PC-3 (cell line): ENCODE measurements around the gene TEAD4. TPM values are rescaled to one million over a fixed set of nuclear protein-coding genes. Genes with fewer than 3 reads are reported as not detected.

Source experiments
- ATAC-seq: fragments of 200-7000 bp; cut with Tn5 transposase; 2 replicates; pipeline ENCODE4 v1.9.1; 2020; ENCODE audit warnings: mild to moderate bottlenecking, moderate library complexity
- BruUV-seq: library from RNA; stranded (reverse); fragments of 400-500 nt; replicated peaks from 2 replicates; lab custom pipeline; 2021; lab: Mats Ljungman, UMichigan
- CTCF ChIA-PET: fragments of 300-600 bp; sonication (Branson Sonifier 250); formaldehyde crosslinking; loops from one replicate; lab custom pipeline; 2022; ENCODE audit warnings: antibody characterized with exemption; lab: Charles Lee
- POLR2A ChIA-PET: fragments of 300-600 bp; sonication (Branson Sonifier 250); formaldehyde crosslinking; loops from one replicate; lab custom pipeline; 2022; ENCODE audit warnings: antibody characterized with exemption; ENCODE audit not compliant: unreplicated experiment; lab: Charles Lee
- DNase-seq: peaks from one replicate; pipeline ENCODE4 v3.0.0-alpha.2; 2015
- H2AFZ ChIP-seq: fragments of 300-600 bp; sonication (generic); 2 replicates; pipeline ENCODE4 v1.6.0; 2016; ENCODE audit warnings: antibody characterized with exemption, low read length
- H3F3A ChIP-seq: fragments of 300-600 bp; sonication (generic); one replicate; pipeline ENCODE4 v1.6.0; 2017; ENCODE audit warnings: antibody characterized with exemption, low read length, control low read depth, mild to moderate bottlenecking; ENCODE audit not compliant: unreplicated experiment
- H3K27ac ChIP-seq: fragments of 300-600 bp; sonication (generic); 2 replicates; pipeline ENCODE4 v1.5.1; 2016; ENCODE audit warnings: mild to moderate bottlenecking, low read length
- H3K27me3 ChIP-seq: fragments of 300-600 bp; sonication (generic); 2 replicates; pipeline ENCODE4 v1.6.1; 2016; ENCODE audit warnings: low read length, mixed read lengths
- H3K36me3 ChIP-seq: fragments of 300-600 bp; sonication (generic); 2 replicates; pipeline ENCODE4 v1.6.1; 2016; ENCODE audit warnings: low read depth, mixed run types, low read length, mixed read lengths
- H3K4me1 ChIP-seq: fragments of 300-600 bp; sonication (generic); 2 replicates; pipeline ENCODE4 v1.5.1; 2016; ENCODE audit warnings: low read length; ENCODE audit not compliant: insufficient read depth
- H3K4me2 ChIP-seq: fragments of 300-600 bp; sonication (generic); 2 replicates; pipeline ENCODE4 v1.6.0; 2016; ENCODE audit warnings: low read length
- H3K4me3 ChIP-seq: fragments of 300-600 bp; sonication (generic); 2 replicates; pipeline ENCODE4 v1.5.1; 2016; ENCODE audit warnings: mild to moderate bottlenecking, low read length, mixed read lengths
- H3K79me2 ChIP-seq: fragments of 300-600 bp; sonication (generic); 2 replicates; pipeline ENCODE4 v1.6.1; 2017; ENCODE audit warnings: low read length, mixed read lengths
- H3K9ac ChIP-seq: fragments of 300-600 bp; sonication (generic); 2 replicates; pipeline ENCODE4 v1.6.0; 2016; ENCODE audit warnings: mild to moderate bottlenecking, low read length
- H3K9me2 ChIP-seq: fragments of 300-600 bp; sonication (generic); replicated peaks from 2 replicates; pipeline ENCODE4 v1.6.1; 2016; ENCODE audit warnings: mixed run types, low read length, mixed read lengths
- H3K9me3 ChIP-seq: fragments of 300-600 bp; sonication (generic); 2 replicates; pipeline ENCODE4 v1.6.1; 2016; ENCODE audit warnings: low read length, mixed read lengths
- H4K20me1 ChIP-seq: fragments of 300-600 bp; sonication (generic); 2 replicates; pipeline ENCODE4 v1.6.1; 2016; ENCODE audit warnings: low read length, mixed read lengths
- EZH2 ChIP-seq: fragments of 300-600 bp; sonication (generic); IDR thresholded peaks from one replicate; pipeline ENCODE4 v1.6.1; 2017; ENCODE audit warnings: antibody characterized with exemption, mild to moderate bottlenecking, low read length; ENCODE audit not compliant: unreplicated experiment
- EZH2phosphoT487 ChIP-seq: fragments of 300-600 bp; sonication (generic); IDR thresholded peaks from 2 replicates; pipeline ENCODE4 v1.6.1; 2018; ENCODE audit warnings: mild to moderate bottlenecking, antibody characterized with exemption, low read length, borderline replicate concordance
- intact Hi-C: fragments of 100-400 bp; cut with micrococcal nuclease; formaldehyde crosslinking; loops from 2 replicates; pipeline ENCODE4 v1.9.0; 2023
- total RNA-seq: library from RNA; depleted of rRNA; stranded (reverse); fragments of >200 nt; gene quantifications from 2 replicates; pipeline ENCODE4 v1.2.3, GENCODE V29; 2014
- TF ChIP-seq, protein P1 (sequence below): fragments of 300-600 bp; sonication (generic); conservative IDR thresholded peaks from 2 replicates; pipeline ENCODE4 v1.5.1; 2017; ENCODE audit warnings: antibody characterized with exemption, low read depth, mild to moderate bottlenecking, low read length

The TEAD4 gene
- total RNA-seq, 1 experiment from 2014 or later = 22.3 TPM

DNA sequence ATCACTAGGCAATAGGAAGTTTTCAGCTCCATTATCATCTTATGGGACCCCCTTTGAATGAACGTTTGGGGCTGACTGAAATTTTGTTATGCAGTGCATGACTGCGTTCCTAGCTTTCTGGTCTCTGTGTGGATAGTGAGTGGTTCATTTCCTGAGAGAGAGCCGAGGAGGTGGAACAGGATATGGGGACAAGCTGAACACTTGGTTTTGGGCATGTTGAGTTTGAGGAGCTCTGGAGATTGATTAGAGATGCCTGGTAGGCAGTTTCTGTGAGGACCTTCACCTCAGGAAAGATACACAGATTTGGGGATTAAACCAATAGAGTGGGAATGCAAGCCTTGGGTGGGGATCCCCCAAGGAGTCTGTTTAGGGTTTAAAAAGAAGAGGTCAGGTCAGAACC lies 27.7 kb downstream of the TEAD4 start:
- H3K27ac ChIP-seq = no peak overlapping the region
- H4K20me1 ChIP-seq = no peaks in the 10 kb centered on the region
- no peaks in the 10 kb centered on the region for H3K9me3 ChIP-seq
- ATAC-seq = no peak
- H3K4me1 ChIP-seq = no peaks in the 10 kb centered on the region
- no peak overlapping the region for H2AFZ ChIP-seq
- no peaks in the 10 kb centered on the region for H3K36me3 ChIP-seq
- TF ChIP-seq, protein P1, sequence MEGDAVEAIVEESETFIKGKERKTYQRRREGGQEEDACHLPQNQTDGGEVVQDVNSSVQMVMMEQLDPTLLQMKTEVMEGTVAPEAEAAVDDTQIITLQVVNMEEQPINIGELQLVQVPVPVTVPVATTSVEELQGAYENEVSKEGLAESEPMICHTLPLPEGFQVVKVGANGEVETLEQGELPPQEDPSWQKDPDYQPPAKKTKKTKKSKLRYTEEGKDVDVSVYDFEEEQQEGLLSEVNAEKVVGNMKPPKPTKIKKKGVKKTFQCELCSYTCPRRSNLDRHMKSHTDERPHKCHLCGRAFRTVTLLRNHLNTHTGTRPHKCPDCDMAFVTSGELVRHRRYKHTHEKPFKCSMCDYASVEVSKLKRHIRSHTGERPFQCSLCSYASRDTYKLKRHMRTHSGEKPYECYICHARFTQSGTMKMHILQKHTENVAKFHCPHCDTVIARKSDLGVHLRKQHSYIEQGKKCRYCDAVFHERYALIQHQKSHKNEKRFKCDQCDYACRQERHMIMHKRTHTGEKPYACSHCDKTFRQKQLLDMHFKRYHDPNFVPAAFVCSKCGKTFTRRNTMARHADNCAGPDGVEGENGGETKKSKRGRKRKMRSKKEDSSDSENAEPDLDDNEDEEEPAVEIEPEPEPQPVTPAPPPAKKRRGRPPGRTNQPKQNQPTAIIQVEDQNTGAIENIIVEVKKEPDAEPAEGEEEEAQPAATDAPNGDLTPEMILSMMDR = no peak
- TF ChIP-seq EZH2phosphoT487 = no peak
- no peak for TF ChIP-seq EZH2
- no peaks in the 10 kb centered on the region for H3F3A ChIP-seq
- intact Hi-C loops = no loop called here
- ChIA-PET CTCF (interaction anchor here (0.5 kb wide), 1 partner anchor 16 kb away, joined by 7 read pairs; no protein-coding TSS in a partner anchor), POLR2A (interaction anchor here (0.6 kb wide), 1 partner anchor 109 kb away, joined by 4 read pairs; no protein-coding TSS in a partner anchor)
- BruUV-seq = no TSS peak
- no peak overlapping the region for H3K4me2 ChIP-seq
- no peak overlapping the region for H3K9ac ChIP-seq
- no peaks in the 10 kb centered on the region for H3K9me2 ChIP-seq
- H3K79me2 ChIP-seq = no peaks in the 10 kb centered on the region
- DNase-seq = no peak
- H3K4me3 ChIP-seq = no peak overlapping the region
- H3K27me3 ChIP-seq = no peaks in the 10 kb centered on the region

DNA sequence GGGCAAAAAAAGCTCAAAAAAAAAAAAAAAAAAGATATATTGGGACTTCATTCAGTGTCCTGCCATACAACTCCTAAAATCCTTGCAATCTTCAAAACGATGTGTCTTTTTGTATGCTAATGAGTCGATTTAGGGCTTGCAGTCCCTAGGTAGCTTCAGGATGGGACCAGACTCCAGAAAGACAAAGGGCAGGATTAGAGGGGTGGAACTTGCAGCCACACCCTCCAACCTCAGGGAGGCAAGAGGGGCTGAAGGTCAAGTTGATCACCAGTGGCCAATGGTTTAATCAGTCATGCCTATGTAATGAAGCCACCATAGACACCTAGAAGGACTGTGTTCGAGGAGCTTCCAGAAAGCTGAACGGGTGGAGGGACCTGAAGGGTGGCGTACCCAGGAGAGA lies 29.3 kb downstream of the TEAD4 start:
- H2AFZ ChIP-seq = no peak overlapping the region
- H4K20me1 ChIP-seq = no peaks in the 10 kb centered on the region
- no peaks in the 10 kb centered on the region for H3K9me3 ChIP-seq
- CTCF ChIA-PET = no interaction called here
- ATAC-seq (no peak), DNase-seq (no peak)
- H3K36me3 ChIP-seq = no peaks in the 10 kb centered on the region
- TF ChIP-seq EZH2phosphoT487 = no peak
- TF ChIP-seq, protein P1 = no peak
- no peak for TF ChIP-seq EZH2
- POLR2A ChIA-PET = no interaction called here
- no peaks in the 10 kb centered on the region for H3F3A ChIP-seq
- no peak overlapping the region for H3K4me2 ChIP-seq
- no peaks in the 10 kb centered on the region for H3K9me2 ChIP-seq
- no TSS peak for BruUV-seq
- H3K4me3 ChIP-seq = no peak overlapping the region
- no peaks in the 10 kb centered on the region for H3K79me2 ChIP-seq
- no peak overlapping the region for H3K9ac ChIP-seq
- no peaks in the 10 kb centered on the region for H3K4me1 ChIP-seq
- intact Hi-C loops = no loop called here
- H3K27me3 ChIP-seq = no peaks in the 10 kb centered on the region
- no peak overlapping the region for H3K27ac ChIP-seq

DNA sequence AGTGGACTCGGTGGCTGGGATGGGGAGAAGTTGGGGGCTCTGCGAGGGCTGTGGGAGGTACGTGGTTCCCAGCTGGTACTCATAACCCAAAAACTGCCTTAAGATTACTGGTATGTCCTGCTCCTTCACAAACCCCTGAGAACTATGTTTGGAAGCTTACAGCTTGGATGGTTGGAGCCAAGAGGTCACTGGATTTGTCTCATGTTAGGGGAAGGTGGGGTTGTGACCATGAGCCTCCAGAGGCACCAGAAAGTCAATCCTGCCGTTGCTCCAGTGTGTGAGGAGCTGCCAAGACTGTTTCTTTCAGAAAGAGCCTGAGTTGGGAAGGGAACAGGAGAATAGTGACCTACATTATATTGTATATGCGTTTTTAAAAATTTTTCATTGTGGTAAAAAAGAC lies 33.5 kb downstream of the TEAD4 start:
- BruUV-seq = no TSS peak
- no peaks in the 10 kb centered on the region for H3K4me1 ChIP-seq
- H3K79me2 ChIP-seq = no peaks in the 10 kb centered on the region
- H3K27ac ChIP-seq = no peak overlapping the region
- DNase-seq = no peak
- TF ChIP-seq, protein P1 = no peak
- no peak for TF ChIP-seq EZH2phosphoT487
- TF ChIP-seq EZH2 = no peak
- no peaks in the 10 kb centered on the region for H3K9me3 ChIP-seq
- H4K20me1 ChIP-seq = no peaks in the 10 kb centered on the region
- H3K9ac ChIP-seq = no peak overlapping the region
- ChIA-PET POLR2A (no interaction called here), CTCF (no interaction called here)
- no peaks in the 10 kb centered on the region for H3F3A ChIP-seq
- H3K4me2 ChIP-seq = no peak overlapping the region
- H3K36me3 ChIP-seq = no peaks in the 10 kb centered on the region
- no peaks in the 10 kb centered on the region for H3K27me3 ChIP-seq
- H3K9me2 ChIP-seq = no peaks in the 10 kb centered on the region
- intact Hi-C loops = no loop called here
- no peak overlapping the region for H2AFZ ChIP-seq
- ATAC-seq = no peak
- no peak overlapping the region for H3K4me3 ChIP-seq
